RWPE1 (cell line): ENCODE results near the gene INPP5F.

Source experiments
- CTCF ChIA-PET: fragments of 350-600 bp; sonication (Branson Sonifier 250); formaldehyde crosslinking; extraction: SDS; loops from one replicate; lab custom pipeline; 2021; lab: Yijun Ruan, JAX
- POLR2A ChIA-PET: fragments of 400-600 bp; formaldehyde crosslinking; extraction: SDS; loops from one replicate; lab custom pipeline; 2020; ENCODE audit warnings: antibody characterized with exemption; ENCODE audit not compliant: low non-redundant PET; lab: Yijun Ruan, JAX
- DNase-seq: peaks from one replicate; pipeline ENCODE4 v3.0.0; 2012; ENCODE audit warnings: low spot score
- H3K27ac ChIP-seq: fragments of 450-650 bp; 2 replicates; pipeline ENCODE4 v1.5.1; 2017
- CTCF ChIP-seq: fragments of 450-650 bp; conservative IDR thresholded peaks from 2 replicates; pipeline ENCODE4 v1.5.1; 2017; ENCODE audit warnings: low read depth, mild to moderate bottlenecking

The INPP5F gene

GRCh38 chr10:119845656-119846055 is 119.8 kb downstream of the INPP5F start:
- no peak overlapping the region for H3K27ac ChIP-seq
- no peak for TF ChIP-seq CTCF
- ChIA-PET POLR2A (no interaction called here), CTCF (interaction anchor here (0.8 kb wide), 1 partner anchor 238 kb away, joined by 5 read pairs; no protein-coding TSS in a partner anchor)
- DNase-seq = no peak

- ChIA-PET POLR2A (no interaction called here), CTCF (interaction anchor here (0.7 kb wide), 1 partner anchor 261 kb away, joined by 3 read pairs; no protein-coding TSS in a partner anchor)
- no peak overlapping the region for H3K27ac ChIP-seq
- no peak for TF ChIP-seq CTCF
- DNase-seq = peak; percentile 19
Measured at GRCh38 chr10:119849031-119849789, 123.4 kb downstream of the INPP5F start.

GRCh38 chr10:119849944-119850343 is 124.1 kb downstream of the INPP5F start:
- CTCF ChIA-PET = no interaction called here
- no peak for TF ChIP-seq CTCF
- POLR2A ChIA-PET = no interaction called here
- no peak for DNase-seq
- H3K27ac ChIP-seq = no peak overlapping the region

- POLR2A ChIA-PET = no interaction called here
- H3K27ac ChIP-seq = no peak overlapping the region
- no peak for DNase-seq
- CTCF ChIA-PET = no interaction called here
- no peak for TF ChIP-seq CTCF
Measured at GRCh38 chr10:119852277-119852676, 126.4 kb downstream of the INPP5F start.

- DNase-seq = no peak
- TF ChIP-seq CTCF = no peak
- CTCF ChIA-PET = no interaction called here
- no peak overlapping the region for H3K27ac ChIP-seq
- POLR2A ChIA-PET = no interaction called here
Measured at GRCh38 chr10:119852822-119853221, 127.0 kb downstream of the INPP5F start.

GRCh38 chr10:119853574-119853973 is 127.7 kb downstream of the INPP5F start:
- POLR2A ChIA-PET = no interaction called here
- DNase-seq = no peak
- H3K27ac ChIP-seq = no peak overlapping the region
- CTCF ChIA-PET = no interaction called here
- no peak for TF ChIP-seq CTCF
